CD4-positive, alpha-beta T cell treated with Interleukin-15 for 4 hours (primary cell): ENCODE results near the gene IBA57.
A peak's percentile ranks its signal among the peaks of the same experiment; 100 is the strongest.
"Not testable (repeated sequence)": the region's sequence is repeated elsewhere in the genome, so short reads cannot be mapped to it uniquely, and the experiment has no call there.

Experiments used
- DNase-seq: peaks from one replicate; pipeline ENCODE4 v3.0.0-alpha.2; 2020; ENCODE audit warnings: low spot score

The IBA57 gene

DNA sequence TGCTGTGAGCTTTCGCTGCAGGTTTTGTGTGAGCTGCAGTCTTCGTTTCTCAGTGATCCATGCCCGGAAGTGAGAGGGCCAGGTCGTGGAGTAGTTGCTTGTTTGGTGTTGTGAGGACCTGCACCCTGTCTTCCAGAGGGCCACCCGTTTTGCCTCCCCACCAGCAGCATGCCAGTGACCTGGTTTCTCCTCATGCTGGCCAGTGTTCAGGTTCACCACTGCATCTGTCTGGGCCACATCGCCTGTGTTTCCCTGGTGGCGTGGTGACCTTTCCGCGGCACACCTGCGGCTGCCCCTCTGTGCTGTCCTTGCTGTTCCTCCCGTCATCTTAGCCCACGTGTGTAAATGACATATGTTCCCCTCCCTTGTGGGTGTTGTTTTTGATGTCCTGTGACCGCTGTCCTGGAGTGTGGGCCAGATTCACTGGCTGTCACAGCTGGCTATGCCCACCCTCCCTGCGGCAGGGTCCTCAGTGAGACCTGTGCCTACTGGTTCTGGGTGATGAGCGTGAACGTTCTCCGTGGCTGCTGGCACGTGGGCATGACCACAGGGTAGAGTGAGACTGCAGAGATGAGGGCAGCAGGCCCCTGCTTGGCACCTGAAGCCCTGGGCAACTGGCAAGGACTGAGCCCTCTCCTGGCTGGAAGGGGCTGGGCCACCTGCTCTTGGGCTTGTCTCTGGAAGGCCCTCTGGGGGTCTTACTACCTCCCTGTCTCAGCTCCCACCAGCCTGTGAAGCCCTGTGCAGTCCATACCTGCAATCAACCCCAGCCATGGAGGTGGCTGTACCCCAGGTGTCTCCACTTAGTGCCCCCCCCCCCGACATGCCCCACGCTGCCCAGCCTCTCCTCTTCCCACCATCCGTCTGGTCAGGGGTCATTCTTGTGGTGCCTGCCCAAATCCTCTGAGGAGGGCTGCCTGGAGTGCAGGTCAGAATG, 7.3 kb downstream of the IBA57 start:
- no peak for DNase-seq

DNA sequence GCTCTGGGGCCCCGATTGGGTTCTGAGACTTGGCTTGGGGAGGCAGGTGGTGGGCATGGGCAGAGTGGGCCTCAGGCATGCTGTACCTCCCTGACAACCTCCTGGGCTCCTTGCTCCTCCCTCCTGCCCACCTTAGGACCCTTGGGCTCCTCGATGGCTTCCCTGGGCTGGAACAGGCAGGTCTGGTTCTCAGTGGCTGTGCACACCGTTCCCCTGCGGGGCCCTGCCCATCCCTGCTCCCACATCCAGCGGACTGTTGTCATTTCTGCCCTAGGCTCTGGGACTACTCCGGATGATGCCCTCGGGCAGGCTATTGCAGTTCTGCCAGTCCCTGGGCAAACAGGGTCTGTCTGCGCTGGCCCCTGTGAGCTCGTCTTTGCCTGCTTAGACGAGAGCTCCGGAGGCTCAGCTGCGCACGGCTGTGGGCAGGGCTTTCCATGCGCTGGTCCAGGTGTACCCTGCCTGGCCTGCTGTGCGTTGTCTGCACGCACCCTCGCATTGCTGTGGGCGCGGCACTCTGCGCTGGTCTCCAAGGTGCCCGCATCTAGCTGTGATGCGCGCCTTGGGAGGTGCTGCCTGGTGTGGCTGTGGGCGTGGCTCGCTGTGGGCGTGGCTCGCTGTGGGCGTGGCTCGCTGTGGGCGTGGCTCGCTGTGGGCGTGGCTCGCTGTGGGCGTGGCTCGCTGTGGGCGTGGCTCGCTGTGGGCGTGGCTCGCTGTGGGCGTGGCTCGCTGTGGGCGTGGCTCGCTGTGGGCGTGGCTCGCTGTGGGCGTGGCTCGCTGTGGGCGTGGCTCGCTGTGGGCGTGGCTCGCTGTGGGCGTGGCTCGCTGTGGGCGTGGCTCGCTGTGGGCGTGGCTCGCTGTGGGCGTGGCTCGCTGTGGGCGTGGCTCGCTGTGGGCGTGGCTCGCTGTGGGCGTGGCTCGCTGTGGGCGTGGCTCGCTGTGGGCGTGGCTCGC, 8.2 kb downstream of the IBA57 start:
- DNase-seq: not testable (repeated sequence)

DNA sequence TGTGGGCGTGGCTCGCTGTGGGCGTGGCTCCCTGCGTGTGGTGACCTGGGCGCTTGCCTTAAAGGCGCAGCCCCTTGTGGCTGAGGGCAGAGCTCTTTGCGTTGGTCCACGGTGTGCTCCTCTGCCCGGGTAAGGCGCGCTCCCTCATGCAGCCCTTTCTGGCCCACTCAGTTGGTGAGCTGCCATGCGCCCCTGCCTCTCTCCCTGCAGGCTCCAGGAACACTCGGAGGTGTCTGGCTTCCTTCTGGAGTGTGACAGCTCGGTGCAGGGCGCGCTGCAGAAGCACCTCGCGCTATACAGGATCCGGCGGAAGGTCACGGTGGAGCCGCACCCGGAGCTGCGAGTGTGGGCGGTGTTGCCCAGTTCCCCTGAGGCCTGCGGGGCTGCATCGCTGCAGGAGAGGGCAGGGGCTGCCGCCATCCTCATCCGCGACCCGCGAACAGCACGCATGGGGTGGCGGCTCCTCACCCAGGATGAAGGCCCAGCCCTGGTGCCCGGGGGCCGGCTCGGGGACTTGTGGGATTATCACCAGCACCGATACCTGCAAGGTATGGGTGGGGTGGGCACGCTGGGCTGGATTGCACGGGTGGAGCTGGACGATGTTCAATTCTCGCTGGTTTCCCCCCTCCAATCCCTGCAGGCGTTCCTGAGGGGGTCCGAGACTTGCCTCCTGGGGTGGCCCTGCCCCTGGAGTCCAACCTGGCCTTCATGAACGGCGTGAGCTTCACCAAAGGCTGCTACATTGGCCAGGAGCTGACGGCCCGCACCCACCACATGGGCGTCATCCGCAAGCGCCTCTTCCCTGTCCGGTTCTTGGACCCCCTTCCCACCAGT, 9.1 kb downstream of the IBA57 start:
- DNase-seq: peak; percentile 16

DNA sequence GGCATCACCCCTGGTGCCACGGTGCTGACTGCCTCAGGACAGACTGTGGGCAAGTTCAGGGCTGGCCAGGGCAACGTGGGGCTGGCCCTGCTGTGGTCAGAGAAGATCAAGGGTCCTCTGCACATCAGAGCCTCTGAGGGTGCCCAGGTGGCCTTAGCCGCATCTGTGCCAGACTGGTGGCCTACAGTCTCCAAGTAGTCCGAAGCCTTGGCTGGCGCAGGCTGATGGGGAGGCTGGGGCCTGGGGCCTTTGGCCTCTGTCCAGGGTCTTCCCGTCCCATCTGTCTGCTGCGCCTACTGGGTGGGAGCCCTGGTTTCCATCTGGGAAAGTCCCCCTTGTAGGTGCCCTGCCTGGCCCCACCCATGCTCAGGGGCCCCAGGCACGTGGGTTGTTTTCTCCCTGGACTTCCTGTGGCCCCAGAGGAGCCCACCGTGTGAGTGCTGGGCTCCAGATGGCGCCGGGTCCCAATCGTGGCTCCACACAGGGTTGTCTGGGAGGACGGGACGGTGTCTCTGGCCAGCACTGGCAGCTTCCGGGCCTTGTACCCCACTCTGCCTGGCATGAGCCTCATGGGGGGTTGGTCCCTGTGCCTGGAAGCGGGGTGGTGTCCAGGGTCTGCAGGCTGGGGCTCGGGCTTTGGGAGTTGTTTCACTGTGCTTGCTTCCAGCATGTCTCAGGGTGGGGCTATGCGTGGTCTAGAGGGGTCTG, 9.9 kb downstream of the IBA57 start:
- no peak for DNase-seq

DNA sequence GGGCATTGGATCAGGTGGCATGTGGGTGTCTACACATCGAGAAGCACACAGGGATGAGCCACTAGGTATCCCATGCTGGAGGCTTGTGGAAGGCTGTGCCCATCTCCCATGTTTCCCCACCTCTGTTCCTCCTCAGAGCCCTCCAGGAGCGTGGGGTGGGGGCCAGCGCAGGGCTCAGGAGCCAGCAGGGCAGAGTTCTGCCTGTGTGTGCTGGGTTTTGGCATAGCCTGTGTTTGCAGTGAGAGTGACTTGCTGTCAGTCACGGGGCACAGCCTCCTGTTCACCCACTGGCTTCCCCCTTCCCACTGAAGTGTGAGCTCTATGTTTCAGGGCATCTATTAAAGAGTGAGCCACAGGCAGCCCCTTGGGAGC, 10.4 kb downstream of the IBA57 start:
- DNase-seq: no peak

DNA sequence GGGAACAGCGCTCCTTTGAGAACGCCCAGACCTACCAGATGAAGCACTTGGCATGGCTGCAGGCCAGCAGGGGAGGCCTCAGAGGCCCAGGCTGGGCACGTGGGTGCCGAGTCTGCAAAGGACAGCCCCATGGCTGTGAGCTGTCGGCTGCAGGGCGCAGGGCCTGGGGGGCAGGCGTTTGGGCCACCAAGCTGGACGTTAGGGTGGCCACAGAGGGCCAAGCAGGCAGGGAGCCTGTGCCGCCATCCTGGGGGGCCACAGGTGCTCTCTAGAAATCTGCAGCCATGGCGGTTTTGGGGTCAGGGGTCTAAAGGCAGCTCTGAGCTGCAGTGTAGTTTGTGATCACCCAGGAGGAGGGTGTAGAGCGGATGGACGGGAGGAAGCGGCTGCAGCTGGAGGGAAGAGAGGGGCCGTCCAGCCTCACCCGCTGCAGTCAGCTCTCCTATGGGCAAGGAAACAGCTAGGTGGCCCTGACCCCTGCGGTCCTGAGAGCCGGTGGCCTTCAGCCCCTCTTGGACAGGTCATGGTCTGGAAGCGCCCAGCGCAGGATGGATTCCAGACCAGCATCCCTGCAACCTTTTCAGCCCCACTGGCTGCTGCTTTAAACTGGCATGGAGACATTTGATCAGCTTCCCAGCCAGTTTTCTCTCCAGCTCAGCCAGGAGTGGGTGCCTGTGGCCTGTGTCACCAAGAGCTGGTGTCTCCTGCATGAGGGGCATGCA, 11.0 kb downstream of the IBA57 start:
- DNase-seq: no peak

DNA sequence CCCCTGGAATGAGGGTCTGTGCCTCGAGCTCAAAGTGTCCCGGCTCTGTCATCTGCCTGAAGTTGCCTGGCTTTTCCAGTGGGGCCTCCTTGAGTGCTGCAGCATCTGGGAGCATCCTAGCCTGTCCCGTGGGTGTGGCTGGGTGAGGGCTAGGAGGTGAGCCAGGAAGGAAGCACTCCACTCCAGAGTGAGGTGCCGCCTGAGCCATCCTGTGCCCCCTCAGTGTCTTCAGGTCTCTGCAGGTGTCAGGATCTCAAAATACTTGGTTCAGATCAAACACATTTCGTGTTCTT, 11.5 kb downstream of the IBA57 start:
- no peak for DNase-seq

DNA sequence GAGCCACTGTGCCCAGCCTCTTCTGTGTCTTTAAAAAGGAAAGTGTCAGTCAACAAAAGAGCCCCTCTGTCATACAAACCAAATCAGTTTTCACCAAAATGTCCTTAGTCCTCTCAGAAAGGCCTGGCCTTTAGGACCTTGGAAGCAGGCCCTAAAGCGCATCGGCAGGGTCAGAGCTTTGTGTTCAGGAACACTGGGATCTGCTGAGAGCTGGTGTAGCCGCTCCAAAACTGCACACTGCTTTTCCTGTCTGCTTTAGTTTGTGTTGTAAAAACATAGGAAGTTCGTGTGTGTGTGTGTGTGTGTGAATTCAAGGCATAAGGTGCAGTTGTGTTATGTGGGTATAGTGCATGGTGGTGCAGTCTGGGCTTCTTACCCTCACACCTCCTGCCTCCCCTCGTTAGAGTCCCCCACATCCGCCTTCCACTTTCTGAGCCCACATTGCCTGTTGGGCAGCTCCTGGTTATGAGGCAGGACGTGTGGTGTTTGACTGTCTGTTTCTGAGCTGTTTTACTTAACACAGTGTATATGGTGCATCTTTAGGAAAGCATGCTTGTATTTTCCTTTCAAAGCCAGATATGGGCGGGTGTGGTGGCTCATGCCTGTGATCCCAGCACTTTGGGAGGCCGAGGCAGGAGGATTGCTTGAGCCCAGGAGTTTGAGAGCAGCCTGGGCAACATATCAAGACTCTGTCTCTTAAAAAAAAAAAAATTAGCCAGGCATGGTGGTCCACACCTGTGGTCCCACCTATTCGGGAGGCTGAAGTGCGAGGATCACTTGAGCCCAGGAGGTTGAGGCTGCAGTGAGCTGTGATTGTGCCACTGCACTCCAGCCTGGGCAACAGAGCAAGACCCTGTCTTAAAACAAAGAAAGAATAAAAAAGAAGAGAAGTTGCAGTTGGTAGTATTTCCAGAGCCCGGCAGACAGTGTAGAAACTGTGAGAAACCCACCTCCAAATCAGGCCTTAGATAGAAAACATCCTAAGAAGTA, 12.4 kb downstream of the IBA57 start:
- no peak for DNase-seq

DNA sequence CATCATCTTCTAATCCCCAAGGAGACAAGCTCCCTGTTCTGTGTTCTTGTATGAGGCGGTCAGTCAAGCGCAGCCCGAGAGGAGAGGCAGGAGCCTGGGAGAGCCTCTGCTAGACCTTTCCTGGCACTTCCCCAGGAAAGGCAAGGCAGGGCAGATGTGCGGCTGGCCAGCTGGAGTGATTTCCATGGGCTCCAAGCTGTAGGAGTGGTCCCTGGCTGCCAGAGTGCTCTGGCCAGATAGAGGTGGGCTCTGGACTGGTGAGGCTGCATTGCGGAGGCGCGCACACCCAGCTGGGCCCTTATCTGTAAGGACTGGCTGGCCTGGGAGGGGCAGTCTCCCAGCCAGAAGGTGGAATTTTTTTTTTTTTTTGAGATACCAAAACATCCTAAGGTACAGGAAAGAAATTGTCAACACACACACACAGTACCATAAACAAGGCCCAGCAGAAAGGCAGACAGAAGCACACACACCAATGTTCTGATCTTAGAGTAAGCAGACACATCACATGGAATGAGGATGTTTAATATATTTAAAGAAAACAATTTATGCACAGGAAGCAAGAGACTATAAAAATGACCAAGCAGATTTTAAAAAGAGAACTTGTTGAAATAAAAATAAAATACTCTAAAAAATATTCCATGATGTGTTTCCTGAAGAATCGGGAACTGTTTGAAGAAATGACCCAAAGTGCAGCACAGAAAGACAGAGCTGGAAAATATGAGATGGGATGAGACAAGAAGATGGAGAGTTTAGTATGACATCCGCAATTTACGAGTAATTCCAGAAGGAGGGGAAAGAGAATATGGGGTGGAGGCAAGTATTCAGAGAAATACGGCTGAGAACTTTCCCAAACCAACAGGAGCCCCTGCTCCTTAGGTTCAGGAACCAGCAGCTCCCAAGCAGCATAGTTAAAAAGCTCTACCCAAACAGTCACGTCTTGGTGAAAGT, 13.4 kb downstream of the IBA57 start:
- DNase-seq: no peak

DNA sequence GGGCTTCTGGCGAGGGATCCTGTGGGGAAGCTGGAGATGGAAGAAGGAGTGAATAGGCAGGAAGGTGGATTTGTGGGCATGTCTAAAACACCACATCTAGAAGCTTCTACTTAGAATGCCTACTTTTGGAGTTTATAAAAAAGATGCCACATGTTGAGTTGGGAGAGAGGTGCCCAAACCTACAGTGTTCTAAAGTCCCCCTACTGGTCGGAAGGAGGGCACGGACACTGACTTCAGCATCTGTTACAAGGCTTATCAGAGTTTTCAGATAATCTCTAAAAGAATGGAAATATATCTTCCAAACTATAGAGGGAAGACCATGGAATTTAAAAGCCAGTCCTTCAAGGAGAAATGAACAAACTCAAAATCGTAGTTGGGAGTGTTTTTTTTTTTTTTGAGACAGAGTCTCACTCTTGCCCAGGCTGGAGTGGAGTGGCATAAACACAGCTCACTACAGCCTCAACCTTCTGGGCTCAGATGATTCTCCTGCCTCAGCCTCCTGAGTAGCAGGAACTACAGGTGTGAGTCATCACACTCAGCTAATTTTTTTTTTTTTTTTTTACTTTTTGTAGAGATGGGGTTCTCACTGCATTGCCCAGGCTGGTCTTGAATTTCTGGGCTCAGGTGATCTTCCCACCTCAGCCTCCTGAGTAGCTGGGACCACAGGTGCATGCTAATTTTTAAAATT, 14.8 kb downstream of the IBA57 start:
- no peak for DNase-seq

DNA sequence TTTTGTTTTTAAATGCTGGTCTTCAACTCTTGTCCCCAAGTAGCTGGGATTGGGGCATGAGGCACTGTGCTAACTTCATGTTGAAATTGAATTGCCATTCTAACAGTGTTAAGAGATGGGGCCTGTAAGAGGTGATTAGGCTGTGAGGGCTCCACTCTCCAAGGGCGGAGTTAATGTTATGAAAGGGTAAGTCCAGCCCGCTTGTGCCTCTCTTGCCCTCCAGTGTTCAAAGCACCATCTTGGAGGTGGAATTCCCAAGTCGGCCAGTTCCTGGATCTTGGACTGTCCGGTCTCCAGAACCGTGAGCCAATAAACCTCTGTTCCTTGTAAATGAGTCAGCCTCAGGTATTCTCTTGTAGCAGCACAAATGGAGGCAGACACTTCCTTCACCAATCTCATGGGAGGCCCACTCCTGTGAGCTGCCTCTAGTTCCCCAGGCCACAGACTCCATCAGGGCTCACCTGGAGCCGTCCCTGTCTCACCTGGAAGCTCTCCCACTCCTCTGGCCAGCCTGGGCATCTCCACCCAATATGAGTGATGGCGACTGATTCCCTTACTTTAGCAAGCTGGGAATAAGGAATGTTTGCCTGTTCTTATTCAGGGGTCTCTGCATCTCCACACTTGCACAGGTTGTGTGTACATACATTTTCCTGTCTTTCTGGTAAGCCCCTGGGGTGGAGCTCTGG, 15.5 kb downstream of the IBA57 start:
- DNase-seq: no peak

DNA sequence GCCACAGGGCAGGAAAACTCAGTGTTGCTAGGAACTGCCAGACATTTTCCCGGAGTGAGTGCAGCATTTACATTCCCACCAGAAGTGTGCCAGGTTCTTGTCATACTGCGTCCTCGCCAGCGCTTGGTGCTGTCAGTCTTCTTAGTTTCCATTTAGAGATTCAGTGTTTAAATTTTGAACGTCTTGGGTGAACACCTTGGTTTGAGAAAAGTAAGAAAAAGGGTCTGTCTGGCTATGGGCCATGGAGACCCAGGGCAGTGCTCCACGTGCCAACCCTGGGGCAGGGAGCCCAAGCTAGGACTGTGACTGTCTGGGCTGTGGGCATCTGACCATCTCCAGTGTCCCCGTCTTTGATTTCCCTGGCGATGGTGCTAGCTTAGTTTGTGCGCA, 16.0 kb downstream of the IBA57 start:
- no peak for DNase-seq

DNA sequence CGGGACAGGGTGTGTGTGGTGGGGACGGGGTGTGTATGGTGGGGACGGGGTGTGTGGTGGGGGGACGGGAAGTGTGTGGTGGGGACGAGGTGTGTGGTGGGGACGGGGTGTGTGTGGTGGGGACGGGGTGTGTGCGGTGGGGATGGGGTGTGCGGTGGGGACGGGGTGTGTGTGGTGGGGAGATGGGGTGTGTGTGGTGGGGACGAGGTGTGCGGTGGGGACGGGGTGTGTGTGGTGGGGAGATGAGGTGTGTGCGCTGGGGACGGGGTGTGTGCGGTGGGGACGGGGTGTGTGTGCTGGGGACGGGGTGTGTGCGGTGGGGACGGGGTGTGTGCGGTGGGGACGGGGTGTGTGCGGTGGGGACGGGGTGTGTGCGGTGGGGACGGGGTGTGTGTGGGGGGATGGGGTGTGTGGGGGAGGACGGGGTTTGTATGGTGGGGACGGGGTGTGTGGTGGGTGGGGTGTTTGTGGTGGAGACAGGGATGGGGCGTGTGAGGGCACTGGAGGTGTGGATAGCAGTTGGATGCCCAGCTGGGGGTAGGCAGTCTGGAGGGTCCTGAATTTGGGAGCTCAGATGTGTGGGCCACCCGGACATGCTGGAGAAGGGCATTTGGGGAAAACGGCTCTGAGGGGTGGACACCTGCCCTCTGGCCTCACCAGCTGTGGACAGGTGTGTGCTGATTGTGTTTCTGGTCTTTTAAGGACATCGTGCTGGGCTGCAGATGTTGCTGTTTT, 16.9 kb downstream of the IBA57 start:
- no peak for DNase-seq

DNA sequence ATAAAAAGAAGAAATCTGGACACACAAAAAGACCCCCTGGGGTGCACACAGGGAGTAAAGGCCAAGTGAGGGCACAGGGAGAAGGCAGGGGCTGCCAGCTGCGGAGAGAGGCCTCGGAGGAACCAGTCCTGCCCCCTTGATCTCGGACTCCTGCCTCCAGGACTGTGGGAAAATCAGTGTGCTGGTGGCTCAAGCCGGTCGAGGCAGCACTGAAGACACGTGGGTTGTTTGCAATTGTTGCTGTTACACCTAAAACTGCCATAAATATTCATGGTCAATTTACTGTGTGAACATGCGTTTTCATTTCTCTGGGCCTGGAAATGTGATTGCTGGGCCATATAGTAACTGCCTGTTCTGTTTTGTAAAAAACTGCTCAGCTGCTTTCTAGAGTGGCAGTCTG, 18.5 kb downstream of the IBA57 start:
- DNase-seq: no peak

DNA sequence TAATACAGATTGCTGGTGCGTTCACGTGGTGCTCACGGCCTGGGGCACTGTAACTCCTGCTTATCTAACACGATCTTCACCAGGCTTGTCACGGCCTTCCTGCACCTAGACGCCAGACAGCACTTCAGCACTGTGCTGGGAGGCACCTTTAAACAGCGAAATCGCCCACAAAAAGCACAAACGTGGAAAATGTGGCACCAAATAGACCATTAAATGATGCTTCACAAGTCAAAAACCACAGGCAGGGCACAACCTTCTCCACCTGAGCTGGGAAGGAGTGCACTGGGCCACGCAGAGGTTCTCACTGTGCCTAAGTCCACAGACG, 20.0 kb downstream of the IBA57 start:
- peak; percentile 56 for DNase-seq

DNA sequence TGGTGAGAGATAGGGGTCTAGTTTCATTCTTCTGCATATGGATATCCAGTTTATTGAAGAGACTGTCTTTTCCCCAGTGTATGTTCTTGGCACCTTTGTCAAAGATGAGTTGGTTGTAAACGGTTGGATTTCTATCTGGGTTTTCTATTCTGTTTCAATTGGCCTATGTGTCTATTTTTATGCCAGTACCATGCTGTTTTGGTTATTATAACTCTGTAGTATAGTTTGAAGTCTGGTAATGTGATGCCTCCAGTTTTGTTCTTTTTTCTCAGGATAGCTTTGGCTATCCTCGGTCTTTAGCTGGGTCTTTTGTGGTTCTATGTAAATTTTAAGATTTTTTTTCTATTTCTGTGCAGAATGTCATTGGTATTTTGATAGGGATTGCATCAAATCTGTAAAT, 22.6 kb downstream of the IBA57 start:
- not testable (repeated sequence) for DNase-seq

DNA sequence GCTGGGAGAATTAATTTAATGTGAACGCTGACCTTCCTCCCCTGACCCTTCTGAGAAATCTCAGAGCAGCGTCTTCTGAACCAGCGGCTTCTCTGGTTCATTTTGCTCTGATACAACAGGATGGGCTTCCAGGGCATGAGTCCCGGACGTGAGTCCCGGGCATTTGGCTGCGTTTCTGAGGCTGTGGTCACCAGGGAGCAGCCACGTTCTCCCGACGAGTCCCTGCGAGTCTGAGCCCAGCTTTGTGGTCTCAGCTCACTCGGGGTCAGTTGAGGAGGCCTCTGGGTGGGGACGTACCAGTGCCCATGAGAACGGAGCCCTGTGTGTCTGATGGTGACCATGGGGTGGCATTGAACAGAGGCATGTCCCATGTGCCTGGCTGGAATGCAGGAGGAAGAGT, 24.6 kb downstream of the IBA57 start:
- DNase-seq: no peak
